ENCODE data around the gene SEC16A.

- TF ChIP-seq YY1 (IDR thresholded peaks at IDR 0.05; ENCODE audit: insufficient read depth, insufficient read length): no peak
- TF ChIP-seq ZNF274 (IDR thresholded peaks at IDR 0.05; ENCODE audit: low read depth, low read length): no peak
These were observed 39.7 kb upstream of the SEC16A start for GRCh38 chr9:136522314-136523237.
